Stimulated activated CD8-positive, alpha-beta memory T cell treated with anti-CD3 and anti-CD28 coated beads, Interleukin-12 subunit alpha, Interleukin-12 subunit beta, amount 100 ng/mL, for 4 hours (primary cell): ENCODE measurements around the gene DHRS3.

Experiments used
- DNase-seq: peaks from one replicate; pipeline ENCODE4 v3.0.0-alpha.2; 2020; ENCODE audit warnings: low read depth

The DHRS3 gene

DNA sequence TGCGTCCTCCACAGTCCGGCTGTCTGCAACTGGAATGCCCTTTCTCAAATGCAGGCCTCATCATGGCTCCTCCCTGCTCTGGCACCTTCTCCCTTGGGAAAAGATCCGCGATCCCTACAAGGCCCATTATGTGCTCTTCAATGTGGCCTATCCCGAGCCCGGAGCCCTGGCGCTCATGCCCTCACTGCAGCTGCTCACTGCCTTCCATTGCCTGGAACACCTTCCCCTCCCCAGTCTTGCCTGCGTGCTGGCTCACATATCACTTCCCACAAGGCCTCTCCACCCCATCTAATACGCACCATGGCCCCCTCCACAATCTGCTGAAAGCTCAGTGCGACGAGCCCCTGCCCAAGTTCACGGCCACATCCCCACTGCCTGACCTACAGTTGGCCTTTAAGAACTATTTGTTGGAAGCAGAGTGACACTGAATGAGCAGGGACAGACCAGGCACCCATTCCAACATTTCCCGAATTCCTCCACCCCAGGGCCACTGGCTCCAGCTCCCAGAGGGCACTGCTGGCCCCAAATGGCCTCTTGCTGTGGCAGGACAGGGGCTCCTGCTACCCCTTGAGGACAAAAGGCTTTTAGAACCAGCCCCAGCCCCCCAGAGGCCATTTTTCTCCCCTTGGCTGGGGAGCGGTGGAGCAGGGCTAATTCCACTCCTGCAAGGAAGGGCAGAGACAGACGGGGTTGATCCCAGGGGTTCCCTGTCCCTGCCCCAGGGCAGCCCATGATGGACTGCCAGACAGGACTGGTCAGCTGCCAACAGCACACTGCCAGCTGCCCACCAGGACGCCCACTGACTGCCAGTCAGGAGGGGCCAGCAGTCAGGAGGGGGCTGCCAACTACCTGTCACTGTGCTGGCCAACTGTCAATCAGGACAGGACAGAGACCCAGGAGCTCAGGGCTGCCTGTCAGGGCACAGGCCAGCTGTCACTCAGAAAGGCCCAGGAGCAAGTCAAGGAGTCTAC, 64.8 kb downstream of the DHRS3 start:
- no peak for DNase-seq

DNA sequence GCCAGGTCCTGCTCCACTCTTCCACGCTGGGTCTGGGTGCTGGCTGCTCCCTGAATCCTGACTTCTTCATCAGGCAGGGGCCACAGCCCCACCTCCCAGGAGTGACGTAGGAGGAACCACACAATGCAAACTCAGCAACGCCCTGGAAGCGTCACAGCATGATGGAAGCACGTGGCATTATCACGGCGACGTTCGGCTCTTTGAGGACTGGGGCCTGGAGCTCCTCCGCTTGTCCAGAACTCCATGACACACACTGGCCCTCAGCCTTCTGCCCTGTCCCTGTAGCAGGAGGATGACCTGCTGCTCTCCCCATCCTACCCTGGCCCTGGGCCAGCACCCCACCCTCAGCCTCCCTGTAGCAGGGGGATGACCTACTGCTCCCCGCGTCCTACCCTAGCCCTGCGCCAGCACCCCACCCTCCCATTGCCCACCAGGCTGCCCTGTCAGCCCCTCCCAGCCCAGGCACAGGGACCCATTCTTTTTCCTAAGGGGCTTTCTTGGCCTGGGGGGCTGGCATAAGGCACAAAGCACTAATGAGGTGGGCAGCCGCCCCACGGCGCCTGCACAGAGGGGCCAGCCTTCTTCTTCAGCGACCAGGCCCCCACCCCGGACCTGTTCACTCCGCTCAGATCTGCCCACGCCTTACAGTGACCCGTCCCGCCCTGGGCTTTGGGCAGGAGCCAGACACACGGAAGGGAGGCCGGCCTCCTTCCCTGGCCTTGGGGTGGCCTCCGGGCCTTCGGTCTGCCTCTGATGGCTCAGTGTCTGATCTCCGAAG, 65.7 kb downstream of the DHRS3 start:
- no peak for DNase-seq

DNA sequence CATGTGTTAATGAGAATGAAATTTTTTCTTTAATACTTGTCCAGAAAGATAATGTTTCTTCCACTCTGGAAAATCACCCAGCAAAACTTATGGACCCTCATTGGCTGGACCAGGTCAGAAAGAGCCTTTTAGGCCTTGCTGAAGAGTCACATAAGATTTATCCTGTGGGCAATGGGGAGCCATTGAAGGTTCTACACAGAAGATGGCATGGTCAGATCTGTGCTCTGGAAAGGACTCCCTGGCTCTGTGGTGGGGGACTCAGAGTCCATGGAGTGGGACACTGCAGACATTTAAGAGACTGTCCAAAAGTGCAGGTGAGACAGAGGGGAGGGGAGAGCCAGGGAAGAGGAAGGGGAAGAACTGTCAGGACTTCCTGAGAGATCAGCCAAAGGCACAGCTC, 66.4 kb downstream of the DHRS3 start:
- no peak for DNase-seq

DNA sequence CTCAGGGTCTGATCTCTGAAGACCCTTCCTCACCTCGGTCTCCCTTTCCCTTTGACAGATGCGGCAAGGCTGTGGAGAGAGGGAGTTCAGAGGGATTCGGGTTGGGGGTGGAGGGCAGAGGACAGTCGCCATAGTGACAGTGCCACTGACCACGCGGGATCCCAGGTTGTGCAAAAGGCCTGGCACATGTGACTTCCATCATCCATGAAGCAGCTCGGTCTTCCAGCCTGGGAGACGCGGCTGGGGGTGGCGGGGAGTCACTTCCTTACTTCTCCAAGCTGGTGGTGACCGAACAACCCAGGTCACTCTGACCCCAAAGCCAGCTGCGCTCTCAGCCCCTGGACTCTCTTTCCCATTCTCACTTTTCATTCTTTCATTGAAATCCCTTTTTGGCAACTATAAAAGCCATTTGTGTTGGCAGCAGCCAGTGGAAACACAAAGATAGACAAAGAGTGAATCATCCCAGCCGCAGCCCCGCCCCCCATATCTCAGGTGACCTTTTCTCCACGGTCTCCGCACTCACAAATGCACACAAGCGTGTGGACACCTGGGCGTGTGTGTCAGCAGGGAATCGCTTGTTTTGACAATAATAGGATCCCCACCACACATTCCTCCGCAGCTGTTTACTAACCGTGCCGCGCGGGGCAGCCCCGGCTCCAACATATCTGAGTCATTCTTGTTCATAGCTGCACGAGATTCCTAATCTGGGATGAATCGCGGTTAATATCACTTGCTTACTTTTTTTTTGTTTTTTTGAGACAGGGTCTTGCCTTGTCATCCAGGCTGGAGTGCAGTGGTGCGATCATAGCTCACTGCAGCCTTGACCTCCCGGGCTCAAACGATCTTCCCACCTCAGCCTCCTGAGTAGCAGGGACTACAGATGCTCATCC, 68.3 kb downstream of the DHRS3 start:
- DNase-seq = no peak

DNA sequence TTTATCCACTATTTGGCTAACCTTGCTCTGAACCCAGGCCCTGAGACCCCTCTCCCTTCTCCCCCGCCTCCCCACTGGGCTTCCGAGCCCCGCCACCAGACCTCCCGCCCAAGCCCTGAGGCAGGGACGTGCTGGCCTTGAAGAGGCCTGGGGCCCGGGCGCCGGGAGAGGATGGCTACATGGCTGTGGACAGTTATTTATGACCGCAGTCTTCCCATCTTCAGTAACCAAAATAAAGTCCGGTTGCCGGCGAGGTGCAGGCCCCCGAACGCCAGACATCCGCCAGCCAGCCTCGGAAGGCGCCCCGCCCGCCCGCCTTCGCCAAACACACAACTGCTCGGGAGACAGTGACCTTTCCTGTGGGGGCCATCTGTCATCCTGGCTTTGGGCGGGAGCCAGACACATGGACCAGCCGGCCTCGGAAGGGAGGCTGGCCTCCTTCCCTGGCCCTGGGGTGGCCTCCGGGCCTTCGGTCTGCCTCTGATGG, 69.0 kb downstream of the DHRS3 start:
- DNase-seq = no peak

DNA sequence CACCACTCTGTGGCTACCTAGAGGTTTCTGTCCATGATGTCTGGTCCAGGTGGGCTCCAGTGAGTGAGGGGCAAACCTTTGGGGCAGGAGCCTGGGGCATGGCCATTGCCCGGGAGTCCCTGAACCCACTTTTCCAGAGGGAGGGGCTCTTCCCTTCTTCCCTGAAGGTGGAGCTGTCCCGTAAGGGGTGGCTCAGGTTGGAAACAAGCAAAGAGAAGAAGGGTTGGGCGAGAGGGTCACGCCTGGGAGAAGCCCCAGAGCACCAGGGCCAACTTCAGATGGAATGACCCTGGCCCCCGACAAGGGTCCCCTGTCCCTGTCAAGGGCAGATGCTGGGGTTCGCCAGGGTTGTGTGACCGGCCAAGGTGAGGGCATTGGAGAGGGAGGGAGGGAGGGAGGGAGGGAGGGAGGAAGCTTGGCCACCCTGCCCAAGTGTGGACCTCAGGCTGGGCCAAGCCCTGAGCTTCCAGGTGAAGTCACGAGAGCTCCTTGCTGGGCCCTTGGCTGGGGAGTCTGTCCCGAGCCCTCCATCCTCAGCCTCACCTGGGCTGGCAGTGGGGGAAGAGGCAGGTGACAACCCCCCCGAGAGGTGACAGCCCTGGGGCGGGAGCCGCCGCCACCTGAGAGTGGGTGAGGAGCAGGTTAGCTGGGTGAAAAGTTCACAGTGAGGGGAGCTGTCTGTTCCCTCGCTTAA, 69.6 kb downstream of the DHRS3 start:
- no peak for DNase-seq

DNA sequence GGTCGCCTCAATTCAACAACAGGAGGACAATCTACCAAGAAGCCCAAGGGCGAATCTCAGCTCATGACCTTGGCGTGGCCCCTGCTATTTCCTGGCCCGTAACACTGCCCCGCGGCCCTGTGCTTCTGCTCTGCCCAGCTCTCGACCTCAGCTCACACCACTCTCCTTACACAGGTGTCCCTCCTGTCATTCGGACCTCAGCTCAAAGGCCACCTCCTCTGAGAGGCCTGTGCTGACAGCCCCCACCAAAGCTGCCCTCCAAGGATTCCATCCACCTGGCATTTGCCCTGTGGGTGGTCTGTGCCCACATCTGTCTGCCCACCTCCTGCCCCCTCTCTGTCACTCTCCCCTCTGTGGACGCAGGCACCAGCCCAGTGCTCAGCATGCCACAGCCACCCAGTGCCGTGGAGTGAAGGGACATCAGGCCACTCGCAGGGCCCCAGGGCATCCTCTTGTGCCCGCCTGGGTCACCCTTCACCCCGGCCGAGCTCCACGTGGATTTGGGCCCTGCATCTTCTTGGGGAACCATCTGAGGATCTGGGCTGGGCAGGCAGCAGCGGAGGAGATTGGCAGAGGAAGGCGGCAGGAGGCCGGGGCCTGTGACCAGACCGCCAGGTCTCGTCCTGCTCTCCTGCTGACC, 70.3 kb downstream of the DHRS3 start:
- no peak for DNase-seq

DNA sequence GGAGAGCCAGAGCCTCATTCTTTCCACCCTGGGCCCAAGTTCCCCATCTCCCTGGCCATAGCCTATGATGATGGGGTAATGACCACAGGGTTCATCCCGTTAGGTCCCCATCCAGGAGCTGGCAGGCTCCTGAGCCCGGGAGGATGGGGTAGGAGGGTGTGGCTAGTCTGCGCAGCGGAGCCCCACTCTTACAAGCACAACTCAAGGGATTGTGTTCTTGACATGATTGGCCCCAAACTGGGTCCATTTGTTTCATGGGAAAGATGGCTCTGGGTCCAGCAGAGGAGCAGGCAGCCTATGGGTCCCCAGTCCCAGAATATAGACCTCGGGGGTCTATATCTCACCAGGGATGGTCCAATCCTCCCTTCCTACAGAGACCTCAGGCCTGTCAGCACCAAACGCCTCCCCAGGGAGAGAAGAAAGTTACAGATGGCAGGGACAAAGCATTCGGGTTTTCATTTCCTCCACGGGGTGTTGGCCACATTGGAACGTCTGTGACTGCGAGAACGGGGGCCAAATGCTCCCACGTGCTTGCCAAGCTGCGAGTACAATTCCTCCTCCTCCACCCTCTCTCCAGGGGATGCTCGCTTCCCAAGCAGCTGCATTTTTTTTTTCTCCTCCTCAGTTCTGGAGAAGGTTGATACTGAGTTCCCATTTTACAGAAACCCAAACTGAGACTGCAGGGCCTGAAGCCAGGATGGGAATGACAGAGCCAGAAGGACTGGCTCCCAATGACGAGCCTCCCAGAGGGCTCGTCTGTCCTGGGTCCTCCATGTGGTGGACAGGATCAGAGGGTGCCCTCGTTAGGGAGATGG, 71.0 kb downstream of the DHRS3 start:
- no peak for DNase-seq

DNA sequence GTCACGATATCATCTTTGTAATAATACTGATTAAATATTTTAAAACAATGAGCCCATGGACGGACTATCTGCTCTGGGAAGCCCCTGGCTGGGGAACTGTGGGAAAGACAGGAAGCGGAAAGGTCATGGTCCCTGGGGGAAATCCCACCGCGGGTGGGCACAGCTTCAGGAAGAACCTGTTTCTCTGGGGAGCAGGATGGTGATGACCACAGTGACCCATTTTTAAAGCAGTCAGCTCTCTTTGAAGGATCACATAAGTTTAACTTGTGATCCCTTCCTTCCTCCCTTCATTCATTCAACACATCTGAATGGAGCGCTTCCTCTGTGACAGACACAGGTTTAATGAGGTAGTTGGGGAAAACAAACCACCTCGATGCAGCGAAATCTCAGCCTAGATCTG, 73.0 kb downstream of the DHRS3 start:
- DNase-seq = no peak

DNA sequence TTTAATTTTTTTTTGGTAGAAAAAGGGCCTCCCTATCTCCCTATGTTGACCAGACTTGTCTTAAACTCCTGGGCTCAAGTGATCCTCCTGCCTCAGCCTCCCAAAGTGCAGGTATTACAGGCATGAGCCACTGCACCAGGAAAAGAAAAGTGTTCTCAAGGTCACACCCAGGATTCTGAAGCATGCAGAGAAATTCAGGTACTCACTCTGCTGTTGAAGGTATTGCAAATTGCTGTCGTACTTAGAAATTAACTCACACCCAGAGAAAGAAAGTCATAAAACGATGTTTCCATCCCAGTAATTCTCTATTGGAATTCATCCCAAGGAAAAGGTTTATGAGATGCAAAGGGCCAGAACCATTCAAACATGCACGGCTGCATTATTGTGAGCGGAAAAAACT, 73.7 kb downstream of the DHRS3 start:
- no peak for DNase-seq

DNA sequence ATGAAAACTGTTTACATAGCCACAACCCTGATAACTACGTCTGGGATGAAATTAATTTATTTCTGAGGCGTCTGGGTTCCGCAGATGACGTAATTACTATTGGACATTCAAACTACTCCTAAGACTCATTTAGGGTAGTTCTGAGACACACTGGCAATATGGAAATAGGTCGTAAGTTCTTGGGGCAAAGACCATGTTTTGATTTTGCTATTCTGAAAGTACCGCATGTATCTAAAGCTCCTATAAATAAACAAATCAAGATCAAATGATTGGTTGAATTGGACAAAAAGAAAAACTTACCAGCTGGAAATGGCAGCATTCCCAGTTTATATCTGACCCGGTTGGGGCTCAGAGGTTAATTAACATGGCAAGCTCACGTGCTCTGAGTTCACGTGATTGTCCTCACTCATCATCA, 74.3 kb downstream of the DHRS3 start:
- DNase-seq = no peak

DNA sequence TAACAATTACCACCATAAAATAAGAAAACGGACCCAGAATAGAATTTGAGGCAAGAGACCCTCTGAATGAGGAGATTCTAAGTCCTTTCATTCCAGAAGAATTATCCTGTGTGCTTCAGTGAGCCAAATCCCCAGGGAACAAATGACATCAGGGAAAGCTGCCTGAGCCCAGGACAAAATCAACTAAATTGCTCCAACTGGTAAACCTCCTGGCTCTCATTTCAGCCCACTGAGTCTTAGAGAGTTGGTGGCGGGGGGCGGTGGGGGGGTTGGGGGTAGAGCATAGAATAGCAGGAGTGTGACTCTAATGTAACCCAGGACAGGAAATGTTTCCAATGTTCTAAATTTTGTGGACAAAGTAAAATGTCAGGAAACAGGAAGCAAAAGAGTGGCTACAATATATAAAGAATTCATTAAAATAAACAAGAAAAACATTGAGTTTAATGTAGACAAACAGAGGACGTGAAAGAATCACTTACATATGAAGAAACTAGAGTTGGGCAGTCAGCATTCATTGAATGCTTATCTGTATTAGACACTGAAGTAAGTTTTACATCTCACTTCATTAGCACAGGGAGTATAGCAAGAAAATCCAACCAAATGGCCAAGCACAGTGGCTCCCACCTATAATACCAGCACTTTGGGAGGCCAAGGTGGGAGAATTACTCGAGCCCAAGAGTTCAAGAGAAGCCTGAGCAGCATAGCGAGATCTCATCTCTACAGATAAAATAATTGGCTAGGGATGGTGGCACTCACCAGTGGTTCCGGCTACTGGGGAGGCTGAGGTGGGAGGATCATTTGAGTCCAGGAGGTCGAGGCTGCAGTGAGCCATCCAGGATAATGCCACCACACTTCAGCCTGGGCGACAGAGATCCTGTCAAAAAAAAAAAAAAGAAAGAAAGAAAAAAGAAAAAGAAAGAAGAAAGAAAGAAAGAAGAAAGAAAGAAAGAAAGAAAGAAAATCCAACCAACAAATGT, 75.1 kb downstream of the DHRS3 start:
- no peak for DNase-seq

DNA sequence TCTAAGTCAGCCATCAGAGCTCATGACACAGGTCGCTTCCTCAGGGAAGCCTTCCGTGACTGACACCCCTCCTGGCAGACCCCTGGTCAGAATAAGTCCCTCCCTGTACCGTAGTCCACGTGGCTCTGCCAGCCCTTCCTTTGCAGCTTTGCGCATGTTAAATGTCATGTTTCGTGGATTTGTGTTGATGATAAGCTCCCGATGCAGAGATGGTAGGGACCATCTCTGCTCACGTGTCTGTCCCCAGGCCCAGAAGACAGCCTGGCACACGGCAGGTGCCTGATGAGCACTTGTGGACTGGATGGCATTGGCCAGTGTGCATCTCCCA, 75.9 kb downstream of the DHRS3 start:
- no peak for DNase-seq

DNA sequence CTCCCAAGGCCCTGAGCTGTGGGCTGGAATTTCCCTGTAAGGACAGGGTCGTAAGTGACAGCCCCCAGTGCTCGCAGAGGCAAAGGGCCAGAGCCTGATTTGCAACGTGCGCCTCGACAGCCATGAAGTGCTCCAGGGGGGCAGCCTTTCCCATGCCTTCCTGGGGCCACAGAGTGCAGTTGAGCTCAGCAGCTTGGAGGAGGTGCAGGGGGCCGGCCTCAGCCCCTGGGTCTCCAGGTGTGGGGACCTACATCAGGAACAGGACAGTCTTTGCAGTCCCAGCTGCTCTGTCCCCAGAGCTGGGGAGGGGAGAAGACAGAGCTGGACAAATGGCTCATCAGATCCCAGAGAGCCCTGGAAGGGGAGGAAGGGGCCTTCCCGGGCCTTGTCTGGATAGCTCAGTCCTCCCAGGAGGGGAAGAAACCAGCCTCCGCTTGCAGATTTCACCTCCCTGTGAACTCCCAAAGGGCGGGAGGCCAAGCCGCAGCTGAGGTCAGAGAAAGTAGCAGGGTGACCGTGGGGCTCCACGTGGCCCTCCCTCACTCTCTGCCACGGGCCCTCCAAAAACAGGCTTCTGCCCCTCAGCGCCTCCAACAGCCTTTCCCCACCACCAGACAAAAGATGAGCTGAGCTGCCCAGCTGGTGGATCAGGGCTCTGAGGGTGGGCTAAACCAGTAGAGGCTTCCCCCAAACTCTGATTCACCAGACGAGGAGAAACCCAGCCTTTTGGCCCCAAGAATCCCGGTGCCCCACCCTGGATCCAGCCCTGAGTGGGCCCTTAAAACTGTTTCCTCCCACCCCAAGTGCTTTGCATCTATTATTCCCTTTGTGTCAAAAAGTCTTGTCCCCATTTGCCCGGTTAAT, 76.5 kb downstream of the DHRS3 start:
- no peak for DNase-seq

DNA sequence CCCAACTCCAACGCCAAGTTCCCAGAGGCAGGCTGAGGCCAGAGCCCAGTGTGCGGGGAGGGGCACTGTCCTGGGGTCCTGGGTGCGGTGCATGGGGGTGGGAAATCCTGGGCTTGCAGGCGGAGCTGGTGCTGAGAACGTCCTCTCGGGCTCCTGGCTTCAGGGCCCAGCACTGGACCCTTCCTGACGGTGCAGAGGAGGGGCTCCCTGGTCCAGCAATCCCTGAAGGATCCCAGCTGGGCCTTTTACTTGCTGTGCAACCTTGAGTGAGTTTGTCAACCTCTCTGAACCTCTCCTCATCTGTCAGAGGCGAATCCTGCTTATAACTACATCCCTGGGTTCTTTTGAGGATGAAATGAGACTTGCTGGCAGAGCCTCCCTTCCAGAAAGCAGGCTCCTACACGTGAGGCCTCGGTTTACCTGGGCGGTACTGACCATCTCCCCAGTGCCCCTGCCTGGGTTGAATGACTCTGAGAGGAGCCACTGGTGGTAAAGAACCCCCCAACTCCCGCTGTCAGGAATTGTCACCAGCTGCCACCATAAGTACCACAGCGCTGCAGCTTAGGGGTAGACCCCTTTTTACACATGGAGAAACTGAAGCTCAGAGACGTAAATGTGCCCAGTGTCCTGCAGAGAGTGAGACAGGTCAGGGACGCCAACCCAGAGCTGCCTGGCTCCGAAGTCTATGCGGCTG, 77.3 kb downstream of the DHRS3 start:
- no peak for DNase-seq

DNA sequence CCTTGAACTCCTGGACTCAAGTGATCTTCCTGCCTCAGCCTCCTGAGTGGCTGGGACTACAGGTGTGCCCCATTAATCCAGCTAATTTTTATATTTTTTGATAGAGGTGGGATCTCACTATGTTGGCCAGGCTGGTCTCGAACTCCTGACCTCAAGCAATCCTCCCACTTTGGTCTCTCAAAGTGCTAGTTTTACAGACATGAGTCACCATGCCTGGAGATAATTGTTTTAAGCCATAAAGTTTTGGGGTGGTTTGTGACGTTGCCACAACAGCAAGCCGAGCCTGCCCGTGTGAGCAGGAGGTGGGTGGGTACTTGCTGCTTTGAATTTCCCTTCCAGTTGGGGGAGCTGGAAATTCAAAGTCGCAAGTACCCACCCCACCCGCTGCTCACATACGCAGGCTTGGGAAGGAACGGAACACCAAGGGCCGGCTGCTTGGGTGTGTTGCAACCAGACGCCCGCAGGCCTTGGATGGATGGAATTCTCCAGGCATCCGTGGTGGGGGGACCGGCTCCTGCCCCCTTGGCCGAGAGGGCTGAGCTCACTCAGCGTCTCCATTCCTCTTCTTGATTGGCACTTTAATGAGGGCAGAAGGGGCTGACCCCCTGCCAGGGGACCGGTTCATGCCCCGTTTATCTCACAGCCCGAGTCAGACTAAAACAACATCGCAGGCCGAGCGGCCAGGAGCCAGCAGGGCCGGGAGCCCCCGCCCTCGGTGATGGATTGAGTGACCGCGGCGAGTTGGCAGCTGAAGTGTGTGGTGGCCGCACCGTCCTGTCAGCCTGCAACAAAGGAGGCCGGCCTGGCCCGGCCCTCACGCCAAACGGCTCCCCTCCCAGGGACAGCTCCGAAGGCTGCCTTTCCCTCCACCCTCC, 78.1 kb downstream of the DHRS3 start:
- DNase-seq = no peak
